Ascending aorta (tissue), 2 donors: ENCODE measurements around the gene ERCC8. TPM values are rescaled to one million over a fixed set of nuclear protein-coding genes. Genes with fewer than 3 reads are reported as not detected.

Experiments
- DNase-seq, 2 donors: peaks; one replicate each; pipeline ENCODE4 v3.0.0-alpha.2; 2019; ENCODE audit warnings: low spot score in 2 of 2
- H3K27ac ChIP-seq, 2 donors: fragments of 200-600 bp; sonication (generic); one replicate each; pipeline ENCODE4 v1.5.1; 2016 to 2017; ENCODE audit warnings: mild to moderate bottlenecking in 1 of 2
- H3K27me3 ChIP-seq: fragments of 200-600 bp; sonication (generic); one replicate; pipeline ENCODE4 v1.5.1; 2017
- H3K36me3 ChIP-seq, 2 donors: fragments of 200-600 bp; sonication (generic); one replicate each; pipeline ENCODE4 v1.5.1; 2016
- H3K4me1 ChIP-seq, 2 donors: fragments of 200-600 bp; sonication (generic); one replicate each; pipeline ENCODE4 v1.5.1; 2016 to 2017; ENCODE audit warnings: mild to moderate bottlenecking in 1 of 2
- H3K4me3 ChIP-seq, 2 donors: fragments of 200-600 bp; sonication (generic); one replicate each; pipeline ENCODE4 v1.5.1; 2016 to 2017; ENCODE audit warnings: mild to moderate bottlenecking in 1 of 2
- H3K9me3 ChIP-seq, 2 donors: fragments of 200-600 bp; sonication (generic); one replicate each; pipeline ENCODE4 v1.5.1; 2016
- CTCF ChIP-seq, 3 experiments: fragments of 200-600 bp in 2 of 3; fragments of 450-650 bp in 1 of 3; sonication (generic) in 2 of 3; IDR thresholded peaks; one replicate each; pipeline ENCODE4 v1.5.1; 2016 to 2019; ENCODE audit warnings: antibody characterized with exemption in 3 of 3, mild to moderate bottlenecking in 1 of 3, moderate library complexity in 1 of 3
- intact Hi-C: fragments of 100-400 bp; cut with DNase I; formaldehyde crosslinking; loops from one replicate; pipeline ENCODE4 v1.15.1; 2023
- total RNA-seq: library from RNA; depleted of rRNA; stranded (reverse); fragments of >200 nt; gene quantifications from one replicate; pipeline ENCODE4 v1.1.0, GENCODE V29; 2016

The ERCC8 gene
- total RNA-seq, 1 donor from 2014 or later, result 2.3 TPM

- Histone ChIP-seq H3K27ac (no peak overlapping the region), H3K36me3 (no peaks in the 10 kb centered on the region), H3K4me1 (no peaks in the 10 kb centered on the region), H3K27me3 (no peaks in the 10 kb centered on the region), H3K4me3 (no peak overlapping the region), H3K9me3 (no peaks in the 10 kb centered on the region)
- TF ChIP-seq CTCF (IDR thresholded peaks at IDR 0.05), result no peak
- no peak for DNase-seq
- intact Hi-C loops, result no loop called here
These were observed 88.8 kb downstream of the ERCC8 start for GRCh38 chr5:60856066-60856465.

GRCh38 chr5:60852940-60853339 lies 91.9 kb downstream of the ERCC8 start:
- Histone ChIP-seq H3K27me3 (no peaks in the 10 kb centered on the region), H3K9me3 (no peaks in the 10 kb centered on the region), H3K36me3 (no peaks in the 10 kb centered on the region), H3K27ac (no peak overlapping the region), H3K4me1 (no peaks in the 10 kb centered on the region), H3K4me3 (no peak overlapping the region)
- intact Hi-C loops, result no loop called here
- TF ChIP-seq CTCF (IDR thresholded peaks at IDR 0.05), result no peak
- no peak for DNase-seq

GRCh38 chr5:60852317-60852716 lies 92.6 kb downstream of the ERCC8 start:
- no peaks in the 10 kb centered on the region for H3K36me3 ChIP-seq
- H3K4me3 ChIP-seq, result no peak overlapping the region
- no peaks in the 10 kb centered on the region for H3K9me3 ChIP-seq
- H3K4me1 ChIP-seq, result no peaks in the 10 kb centered on the region
- TF ChIP-seq CTCF (IDR thresholded peaks at IDR 0.05), result no peak
- no peaks in the 10 kb centered on the region for H3K27me3 ChIP-seq
- no peak for DNase-seq
- no peak overlapping the region for H3K27ac ChIP-seq
- intact Hi-C loops, result no loop called here

GRCh38 chr5:60851626-60852025 lies 93.2 kb downstream of the ERCC8 start:
- H3K9me3 ChIP-seq, result no peaks in the 10 kb centered on the region
- no peaks in the 10 kb centered on the region for H3K4me1 ChIP-seq
- H3K27ac ChIP-seq, result no peak overlapping the region
- H3K36me3 ChIP-seq, result no peaks in the 10 kb centered on the region
- intact Hi-C loops, result no loop called here
- no peak for DNase-seq
- TF ChIP-seq CTCF (IDR thresholded peaks at IDR 0.05), result no peak
- H3K4me3 ChIP-seq, result no peak overlapping the region
- no peaks in the 10 kb centered on the region for H3K27me3 ChIP-seq

- no peak overlapping the region for H3K4me3 ChIP-seq
- H3K27ac ChIP-seq, result no peak overlapping the region
- no peak for TF ChIP-seq CTCF (IDR thresholded peaks at IDR 0.05)
- peaks cover 2 to 12% of the 10 kb centered on the region in 2 donors for H3K4me1 ChIP-seq
- H3K9me3 ChIP-seq, result no peaks in the 10 kb centered on the region
- intact Hi-C loops, result no loop called here
- DNase-seq, result no peak
- peaks cover 6% of the 10 kb centered on the region for H3K27me3 ChIP-seq
- H3K36me3 ChIP-seq, result no peaks in the 10 kb centered on the region
These were observed 98.6 kb downstream of the ERCC8 start for GRCh38 chr5:60846298-60846697.
